ENCODE data around the gene IRF5.
"Not testable (repeated sequence)": the region's sequence is repeated elsewhere in the genome, so short reads cannot be mapped to it uniquely, and the experiment has no call there.

IRF5 gene

DNA sequence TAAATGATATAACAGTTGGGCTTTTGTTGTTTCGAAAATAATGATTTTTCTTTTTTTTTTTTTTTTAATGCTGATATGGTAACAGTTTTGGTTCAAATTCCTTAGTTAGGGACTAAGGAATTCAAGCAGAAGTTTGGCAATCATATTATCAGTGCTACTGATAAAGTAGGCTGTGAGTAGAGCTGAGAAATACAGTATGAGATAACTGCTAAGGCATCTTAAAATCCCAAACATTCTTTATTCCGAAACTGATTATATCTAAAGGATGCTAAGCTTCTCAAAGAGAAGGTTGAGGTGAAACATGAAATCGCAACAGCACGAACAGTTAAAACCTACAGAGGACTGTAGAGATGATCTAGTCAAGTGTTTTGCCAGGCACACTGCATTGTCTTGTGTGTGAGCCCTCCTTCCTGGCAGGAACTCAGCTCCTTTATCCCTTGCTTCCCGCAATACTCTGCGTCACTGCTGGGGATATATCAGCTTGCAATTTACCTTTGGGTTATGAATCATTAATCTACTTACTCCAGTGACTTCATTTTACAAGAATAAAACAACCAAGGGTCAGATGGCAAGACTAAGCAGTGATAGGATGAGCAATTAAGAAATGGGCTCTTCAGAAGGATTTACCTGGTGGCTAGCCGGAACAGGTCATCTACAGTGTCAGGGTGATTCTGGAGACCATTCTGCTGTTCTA is 36.7 kb downstream of the IRF5 start:
- DNase-seq = no peak

DNA sequence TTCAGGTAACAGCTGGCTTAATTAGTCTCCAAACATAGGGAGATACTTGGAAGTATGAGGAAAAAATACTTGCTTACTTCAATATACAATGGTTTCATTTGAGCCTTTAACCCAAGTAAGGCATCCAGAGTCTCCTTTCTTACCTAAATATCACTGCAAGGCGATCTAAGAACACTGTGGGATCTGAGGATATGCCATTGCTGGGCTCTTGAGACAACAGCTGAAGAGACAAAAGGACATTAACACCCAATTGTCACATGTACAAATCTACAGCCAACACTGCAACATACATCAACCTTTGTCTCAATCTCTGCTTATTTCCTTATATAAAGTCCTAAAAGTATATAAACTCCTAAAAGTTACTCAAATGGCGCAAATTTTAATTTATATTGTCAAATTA is 44.4 kb downstream of the IRF5 start:
- DNase-seq = no peak

DNA sequence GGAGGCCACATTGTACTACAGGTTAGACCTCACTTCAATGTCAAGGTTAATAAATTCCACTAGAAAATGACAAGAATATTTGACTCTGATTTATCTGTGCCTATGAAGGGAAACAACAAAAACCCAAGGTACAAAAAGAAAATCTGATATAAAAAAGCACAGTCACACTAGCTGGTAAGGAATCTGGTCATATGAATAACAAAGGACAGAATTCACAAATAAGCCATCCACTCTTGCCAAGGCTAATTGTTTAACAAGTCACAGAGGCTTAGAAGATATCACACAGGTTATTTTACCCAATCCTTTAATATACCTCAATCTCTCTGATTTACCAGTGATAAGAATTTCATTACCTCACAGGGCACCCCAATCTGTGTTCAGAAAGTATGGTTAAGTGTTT is 47.9 kb downstream of the IRF5 start:
- no peak for DNase-seq

DNA sequence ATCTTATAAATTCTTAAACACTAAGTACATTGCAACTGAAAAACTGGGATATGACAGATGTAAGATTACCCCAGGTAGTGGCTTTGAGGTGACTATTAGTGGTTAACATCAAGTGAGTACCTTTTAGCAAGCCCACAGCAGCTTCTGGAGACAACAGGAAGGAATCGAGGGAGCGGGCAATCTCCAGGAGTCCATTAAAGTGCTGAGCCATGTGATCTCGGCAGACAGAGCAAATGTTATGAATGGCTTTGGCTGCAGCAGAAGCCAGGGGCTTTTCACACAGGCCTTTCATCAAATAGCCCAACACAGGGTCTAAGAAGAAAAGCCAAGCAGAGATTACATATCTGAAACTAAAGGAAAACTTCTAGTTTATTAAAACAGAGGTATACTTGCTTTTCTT is 48.9 kb downstream of the IRF5 start:
- DNase-seq = no peak

DNA sequence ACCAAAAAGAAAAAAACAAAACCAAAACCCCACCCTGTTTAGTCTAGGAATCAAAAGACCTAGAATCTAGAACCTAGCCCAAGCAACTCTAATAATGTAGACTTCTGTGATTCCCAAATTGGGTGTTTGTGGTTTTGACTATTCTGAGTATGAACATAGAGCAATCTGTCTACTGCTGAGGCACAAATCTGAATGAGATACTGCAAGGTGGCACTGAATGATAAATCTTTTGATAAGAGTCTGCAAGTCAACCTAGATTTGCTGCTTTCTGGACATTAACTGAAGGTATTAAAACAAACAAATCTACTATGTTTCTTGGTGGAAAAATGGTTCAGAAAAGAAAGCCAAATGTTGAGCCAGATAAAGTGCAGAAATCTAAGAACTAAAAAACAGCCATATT is 50.6 kb downstream of the IRF5 start:
- no peak for DNase-seq

DNA sequence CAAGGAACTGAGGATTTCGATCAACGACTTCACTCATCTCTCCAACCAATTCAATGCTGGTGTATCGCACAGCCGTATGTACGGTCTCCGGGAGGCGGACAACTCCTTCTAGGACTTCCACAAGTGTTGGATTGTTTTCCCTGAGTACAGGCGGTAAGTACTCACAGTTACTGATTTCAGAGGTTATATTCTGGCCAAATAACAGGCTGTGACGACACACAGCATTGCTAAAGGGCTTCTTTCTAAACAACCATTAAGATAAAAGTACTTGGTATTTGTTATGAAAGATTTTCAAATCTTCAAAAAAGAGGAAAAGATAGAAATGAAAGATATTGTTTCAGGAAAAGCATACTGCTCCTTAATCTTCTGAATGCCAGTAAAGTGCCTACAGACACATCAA is 52.2 kb downstream of the IRF5 start:
- DNase-seq = no peak

DNA sequence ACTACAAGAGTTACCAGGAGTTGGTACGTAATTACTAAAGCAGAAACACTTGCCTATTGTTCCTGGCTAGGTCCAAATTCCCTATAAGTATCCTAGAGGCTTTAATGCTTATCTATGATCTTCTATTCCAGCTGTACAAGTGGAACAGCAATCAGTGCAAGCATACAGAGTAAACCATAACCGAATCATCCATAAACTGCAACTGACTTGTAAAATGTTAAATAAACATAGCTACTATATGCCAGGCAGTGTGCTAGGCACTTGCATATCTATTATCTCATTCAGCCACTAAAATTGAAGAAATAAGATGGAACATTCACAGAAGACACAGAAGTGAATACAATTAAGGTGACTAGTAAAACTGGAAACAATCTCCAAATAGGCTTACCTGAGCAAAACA is 55.7 kb downstream of the IRF5 start:
- DNase-seq = no peak

DNA sequence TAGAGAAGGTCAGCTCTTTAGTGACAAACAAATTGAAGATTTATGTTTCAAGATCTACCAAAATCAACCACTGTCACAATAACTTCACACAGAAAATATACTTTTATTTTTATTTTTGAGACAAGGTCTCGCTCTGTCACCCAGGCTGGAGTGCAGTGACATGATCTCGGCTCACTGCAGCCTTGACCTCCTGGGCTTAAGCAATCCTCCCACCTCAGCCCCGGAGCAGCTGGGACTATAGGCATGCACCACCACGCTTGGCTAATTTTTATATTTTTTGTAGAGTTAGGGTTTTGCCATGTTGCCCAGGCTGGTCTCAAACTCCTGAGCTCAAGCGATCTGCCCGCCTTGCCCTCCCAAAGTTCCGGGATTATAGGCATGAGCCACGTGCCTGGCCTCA is 56.8 kb downstream of the IRF5 start:
- not testable (repeated sequence) for DNase-seq

DNA sequence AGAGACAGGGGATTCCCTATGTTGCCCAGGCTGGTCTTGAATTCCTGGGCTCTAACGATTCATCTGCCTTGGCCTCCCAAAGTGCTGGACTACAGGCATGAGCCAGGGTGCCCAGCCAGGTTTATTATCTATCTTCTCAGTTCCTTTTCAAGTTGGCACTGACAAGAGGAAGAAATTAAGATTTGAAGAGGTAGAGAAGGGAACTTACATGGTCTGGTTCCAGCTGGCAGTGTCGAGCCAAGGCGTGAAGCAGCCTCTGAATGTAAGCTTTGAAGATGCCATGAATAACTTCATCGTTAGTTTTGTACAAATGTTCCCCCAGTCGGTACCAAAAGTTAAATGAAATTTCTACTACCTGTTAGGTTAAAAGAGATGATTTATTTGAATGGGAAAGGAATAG is 59.5 kb downstream of the IRF5 start:
- DNase-seq = no peak
